ENCODE data around the gene TRIP12.

Gene TRIP12

DNA sequence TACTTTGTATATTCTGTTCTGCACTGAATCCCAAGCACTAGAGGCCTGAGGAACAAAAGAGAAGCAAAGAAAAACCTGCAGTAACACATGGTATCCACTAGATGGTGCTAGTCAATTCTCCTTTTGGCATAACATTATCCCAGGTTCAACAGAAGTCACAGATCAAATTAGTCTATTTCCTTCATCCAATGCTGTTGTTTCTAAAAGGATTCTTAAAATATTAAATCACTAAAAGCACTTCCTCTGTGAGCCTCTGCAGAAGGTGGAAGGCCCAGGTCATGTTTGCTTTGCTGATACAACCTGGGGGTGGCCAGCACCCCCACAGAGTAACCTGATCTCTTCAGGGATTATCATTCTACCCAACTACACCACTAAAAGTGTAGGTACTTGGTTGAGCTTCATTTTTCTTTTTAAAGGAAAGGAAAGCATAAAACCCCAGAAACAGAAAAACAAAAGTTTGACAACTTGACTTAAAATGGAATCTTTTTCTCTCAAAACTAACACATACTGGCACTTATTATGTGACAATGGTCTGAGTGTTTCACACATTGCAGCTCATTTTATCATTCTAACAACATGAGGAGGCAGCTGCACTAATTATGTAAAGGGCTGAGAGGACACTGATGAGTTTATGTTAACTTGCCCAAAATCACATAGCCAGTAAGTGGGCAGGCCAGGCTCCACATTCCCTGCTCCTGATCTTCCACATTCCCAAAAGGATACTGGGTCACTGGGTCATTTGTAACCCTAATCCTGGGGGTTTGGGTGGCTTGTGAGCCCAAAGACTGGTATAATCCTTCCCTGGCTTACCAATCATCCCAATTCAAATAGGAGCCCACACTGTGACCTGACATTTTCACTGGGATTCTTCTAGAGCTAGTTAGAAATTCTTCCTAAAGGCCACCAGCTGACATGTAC, 140.7 kb downstream of the TRIP12 start:
- TF ChIP-seq, protein P1, sequence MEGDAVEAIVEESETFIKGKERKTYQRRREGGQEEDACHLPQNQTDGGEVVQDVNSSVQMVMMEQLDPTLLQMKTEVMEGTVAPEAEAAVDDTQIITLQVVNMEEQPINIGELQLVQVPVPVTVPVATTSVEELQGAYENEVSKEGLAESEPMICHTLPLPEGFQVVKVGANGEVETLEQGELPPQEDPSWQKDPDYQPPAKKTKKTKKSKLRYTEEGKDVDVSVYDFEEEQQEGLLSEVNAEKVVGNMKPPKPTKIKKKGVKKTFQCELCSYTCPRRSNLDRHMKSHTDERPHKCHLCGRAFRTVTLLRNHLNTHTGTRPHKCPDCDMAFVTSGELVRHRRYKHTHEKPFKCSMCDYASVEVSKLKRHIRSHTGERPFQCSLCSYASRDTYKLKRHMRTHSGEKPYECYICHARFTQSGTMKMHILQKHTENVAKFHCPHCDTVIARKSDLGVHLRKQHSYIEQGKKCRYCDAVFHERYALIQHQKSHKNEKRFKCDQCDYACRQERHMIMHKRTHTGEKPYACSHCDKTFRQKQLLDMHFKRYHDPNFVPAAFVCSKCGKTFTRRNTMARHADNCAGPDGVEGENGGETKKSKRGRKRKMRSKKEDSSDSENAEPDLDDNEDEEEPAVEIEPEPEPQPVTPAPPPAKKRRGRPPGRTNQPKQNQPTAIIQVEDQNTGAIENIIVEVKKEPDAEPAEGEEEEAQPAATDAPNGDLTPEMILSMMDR (IDR thresholded peaks at IDR 0.05; ENCODE audit: low read depth, low read length), result peak; percentile 90
- no peak overlapping the region for H3K4me3 ChIP-seq (ENCODE audit: low read depth, low read length)
- in situ Hi-C loops (cut with HindIII; ENCODE audit: low sequenced_read_pairs), result no loop called here
- DNase-seq (ENCODE audit: low read depth, low spot score), result peak; percentile 63

DNA sequence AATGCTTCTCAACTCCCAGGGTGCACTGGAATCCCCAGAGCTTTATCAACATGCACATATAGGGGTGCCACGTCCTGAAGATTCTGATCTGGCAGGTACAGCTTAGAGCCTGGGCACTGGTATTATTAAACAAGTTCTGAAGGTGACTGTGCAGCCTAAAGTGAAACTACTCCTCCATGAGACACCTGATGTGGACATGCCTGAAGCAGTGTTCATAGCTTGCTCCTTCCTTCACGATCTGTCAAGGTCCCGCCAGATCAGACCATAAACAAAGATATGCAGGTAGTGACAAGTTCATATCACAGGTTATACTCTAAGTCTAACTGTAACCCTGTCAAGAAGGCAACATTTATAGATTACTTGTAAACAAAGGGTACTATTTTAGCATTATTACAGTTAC, 142.2 kb downstream of the TRIP12 start:
- in situ Hi-C loops (cut with HindIII; ENCODE audit: low sequenced_read_pairs), result no loop called here
- H3K4me3 ChIP-seq (ENCODE audit: low read depth, low read length), result no peak overlapping the region
- no peak for DNase-seq (ENCODE audit: low read depth, low spot score)
- TF ChIP-seq, protein P1 (IDR thresholded peaks at IDR 0.05; ENCODE audit: low read depth, low read length), result no peak

DNA sequence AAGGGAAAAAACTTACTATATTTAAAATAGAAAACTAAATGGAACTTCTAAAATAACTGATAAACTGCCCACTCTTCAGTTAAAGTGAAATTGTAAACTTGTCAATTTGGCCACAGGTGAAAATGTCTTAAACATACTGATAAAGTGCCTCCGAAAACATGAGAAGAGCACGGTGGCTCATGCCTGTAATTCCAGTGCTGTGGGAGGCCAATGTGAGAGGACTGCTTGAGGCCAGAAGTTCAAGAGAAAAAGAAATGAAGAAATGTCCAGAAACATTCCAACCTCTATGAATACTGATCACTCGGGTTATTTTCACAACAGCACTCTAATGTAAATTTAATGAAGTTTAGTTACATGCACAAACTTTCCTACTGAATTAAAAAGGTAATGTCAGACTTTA, 144.1 kb downstream of the TRIP12 start:
- in situ Hi-C loops (cut with HindIII; ENCODE audit: low sequenced_read_pairs), result no loop called here

DNA sequence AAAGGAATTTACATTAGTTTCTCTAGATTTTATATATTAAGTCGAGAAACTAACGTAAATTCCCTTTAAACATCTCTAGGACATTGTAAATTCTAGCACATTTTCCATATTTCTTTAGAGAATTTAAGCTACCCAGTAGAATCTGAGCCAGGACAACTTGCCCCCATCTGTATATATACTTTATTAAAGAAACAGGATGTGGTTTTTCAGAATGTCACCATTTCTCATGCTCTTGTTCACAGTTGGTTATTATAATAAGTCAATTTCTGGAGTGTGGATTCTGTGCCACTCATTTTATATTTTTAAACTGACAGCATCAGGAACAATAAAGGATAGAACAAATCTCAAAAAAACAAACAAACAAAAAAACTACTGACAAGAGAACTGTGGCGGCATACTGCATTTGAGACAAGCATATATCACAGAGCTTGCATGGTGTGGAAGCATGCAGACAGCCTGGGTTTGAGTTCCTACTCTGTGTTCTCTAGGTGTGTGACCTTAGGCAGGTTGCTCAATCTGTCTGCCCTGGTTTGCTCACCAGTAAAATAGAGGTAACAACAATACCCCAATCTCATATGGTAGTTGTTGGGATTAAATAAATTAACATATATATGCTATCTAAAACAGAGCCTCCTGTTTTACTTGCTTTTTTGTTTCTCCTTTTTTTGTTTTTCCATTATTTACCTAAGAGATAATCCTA, 146.0 kb downstream of the TRIP12 start:
- DNase-seq (ENCODE audit: low read depth, low spot score), result peak; percentile 34
- H3K4me3 ChIP-seq (ENCODE audit: low read depth, low read length), result no peak overlapping the region
- in situ Hi-C loops (cut with HindIII; ENCODE audit: low sequenced_read_pairs), result no loop called here
- TF ChIP-seq, protein P1 (IDR thresholded peaks at IDR 0.05; ENCODE audit: low read depth, low read length), result no peak

More for the DNA sequence above, 144.1 kb downstream of the TRIP12 start:
- H3K4me3 ChIP-seq (ENCODE audit: low read depth, low read length), result no peak overlapping the region
- no peak for DNase-seq (ENCODE audit: low read depth, low spot score)
- TF ChIP-seq, protein P1 (IDR thresholded peaks at IDR 0.05; ENCODE audit: low read depth, low read length), result no peak

DNA sequence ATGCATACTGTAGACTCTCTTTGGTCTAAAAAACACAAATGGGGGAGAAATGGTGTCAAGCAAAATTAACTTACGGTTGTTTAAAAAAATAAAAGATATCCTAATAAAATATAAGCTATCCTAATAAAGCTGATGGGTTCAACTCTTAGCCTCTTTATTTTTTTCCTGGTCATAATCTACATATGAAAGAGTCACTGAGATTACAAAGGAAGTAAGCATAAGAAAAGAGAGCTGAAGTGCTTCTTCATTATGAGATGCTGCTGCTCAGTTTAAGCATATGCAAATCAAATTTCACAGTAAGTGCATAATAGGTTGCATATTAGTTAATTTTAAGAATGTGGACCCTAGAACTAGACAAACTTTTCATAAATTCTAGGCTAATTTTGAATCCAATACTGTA, 147.6 kb downstream of the TRIP12 start:
- no peak for DNase-seq (ENCODE audit: low read depth, low spot score)
- TF ChIP-seq, protein P1 (IDR thresholded peaks at IDR 0.05; ENCODE audit: low read depth, low read length), result no peak
- no peak overlapping the region for H3K4me3 ChIP-seq (ENCODE audit: low read depth, low read length)
- in situ Hi-C loops (cut with HindIII; ENCODE audit: low sequenced_read_pairs), result no loop called here

DNA sequence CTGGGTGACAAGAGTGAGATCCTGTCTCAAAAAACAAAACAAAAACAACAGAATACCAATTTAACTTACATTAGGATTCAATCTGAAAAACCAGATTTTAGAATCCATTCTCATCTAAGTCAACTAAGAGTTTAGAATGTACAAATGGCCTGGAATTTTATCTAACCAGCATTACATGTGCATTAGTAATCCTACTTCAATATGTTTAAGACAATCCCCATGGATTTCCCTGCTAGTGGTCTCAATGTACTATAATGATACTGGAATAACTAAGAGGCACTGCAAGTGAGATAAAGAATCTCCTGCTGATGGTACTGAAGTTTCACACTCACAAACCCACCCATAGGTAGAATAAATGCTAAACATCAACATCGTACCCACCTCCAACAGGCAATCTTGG, 153.6 kb downstream of the TRIP12 start:
- in situ Hi-C loops (cut with HindIII; ENCODE audit: low sequenced_read_pairs), result no loop called here
- TF ChIP-seq, protein P1 (IDR thresholded peaks at IDR 0.05; ENCODE audit: low read depth, low read length), result no peak
- no peak overlapping the region for H3K4me3 ChIP-seq (ENCODE audit: low read depth, low read length)
- DNase-seq (ENCODE audit: low read depth, low spot score), result no peak

All from astrocyte of the spinal cord (primary cell).